Vagina (tissue), 2 donors: ENCODE results near the gene PAPSS2. TPM values are rescaled to one million over a fixed set of nuclear protein-coding genes. Genes with fewer than 3 reads are reported as not detected.

ENCODE experiments used
- DNase-seq, 2 donors: peaks; one replicate each; pipeline ENCODE4 v3.0.0-alpha.2; 2017; ENCODE audit errors: extremely low spot score in 2 of 2
- H3K27ac ChIP-seq: fragments of 200-600 bp; sonication (generic); one replicate; pipeline ENCODE4 v1.5.1; 2019
- H3K27me3 ChIP-seq: fragments of 200-600 bp; sonication (generic); one replicate; pipeline ENCODE4 v1.5.1; 2019
- H3K36me3 ChIP-seq, 2 donors: fragments of 200-600 bp; sonication (generic); one replicate each; pipeline ENCODE4 v1.5.1; 2017 to 2019
- H3K4me1 ChIP-seq: fragments of 200-600 bp; sonication (generic); one replicate; pipeline ENCODE4 v1.5.1; 2019
- H3K4me3 ChIP-seq, 2 donors: fragments of 200-600 bp; sonication (generic); 1 replicate in 1 of 2; 2 replicates in 1 of 2; pipeline ENCODE4 v1.5.1; 2016 to 2019
- H3K9me3 ChIP-seq: fragments of 200-600 bp; sonication (generic); one replicate; pipeline ENCODE4 v1.5.1; 2019
- POLR2A ChIP-seq, 2 donors: fragments of 450-650 bp; IDR thresholded peaks; one replicate each; pipeline ENCODE4 v1.6.1; 2017; ENCODE audit warnings: antibody characterized with exemption in 2 of 2, mild to moderate bottlenecking in 2 of 2, moderate library complexity in 2 of 2
- POLR2AphosphoS5 ChIP-seq, 2 donors: sonication (generic); formaldehyde crosslinking; IDR thresholded peaks; one replicate each; pipeline ENCODE4 v1.9.0; 2017; ENCODE audit warnings: antibody characterized with exemption in 2 of 2, mild to moderate bottlenecking in 2 of 2, low read depth in 1 of 2; ENCODE audit not compliant: insufficient read depth in 1 of 2
- intact Hi-C: fragments of 100-400 bp; cut with DNase I; formaldehyde crosslinking; loops from one replicate; pipeline ENCODE4 v1.15.1; 2023
- total RNA-seq: library from RNA; depleted of rRNA; stranded (reverse); fragments of >200 nt; gene quantifications from one replicate; pipeline ENCODE4 v1.2.3, GENCODE V29; 2016
- TF ChIP-seq, protein P1 (sequence below), 3 experiments: fragments of 450-650 bp in 2 of 3; fragments of 200-600 bp in 1 of 3; sonication (generic) in 1 of 3; IDR thresholded peaks; one replicate each; pipeline ENCODE4 v1.5.1; 2017 to 2019; ENCODE audit warnings: antibody characterized with exemption in 3 of 3, mild to moderate bottlenecking in 2 of 3, moderate library complexity in 2 of 3

PAPSS2 gene
- total RNA-seq, 1 donor from 2014 or later: 12.3 TPM

DNA sequence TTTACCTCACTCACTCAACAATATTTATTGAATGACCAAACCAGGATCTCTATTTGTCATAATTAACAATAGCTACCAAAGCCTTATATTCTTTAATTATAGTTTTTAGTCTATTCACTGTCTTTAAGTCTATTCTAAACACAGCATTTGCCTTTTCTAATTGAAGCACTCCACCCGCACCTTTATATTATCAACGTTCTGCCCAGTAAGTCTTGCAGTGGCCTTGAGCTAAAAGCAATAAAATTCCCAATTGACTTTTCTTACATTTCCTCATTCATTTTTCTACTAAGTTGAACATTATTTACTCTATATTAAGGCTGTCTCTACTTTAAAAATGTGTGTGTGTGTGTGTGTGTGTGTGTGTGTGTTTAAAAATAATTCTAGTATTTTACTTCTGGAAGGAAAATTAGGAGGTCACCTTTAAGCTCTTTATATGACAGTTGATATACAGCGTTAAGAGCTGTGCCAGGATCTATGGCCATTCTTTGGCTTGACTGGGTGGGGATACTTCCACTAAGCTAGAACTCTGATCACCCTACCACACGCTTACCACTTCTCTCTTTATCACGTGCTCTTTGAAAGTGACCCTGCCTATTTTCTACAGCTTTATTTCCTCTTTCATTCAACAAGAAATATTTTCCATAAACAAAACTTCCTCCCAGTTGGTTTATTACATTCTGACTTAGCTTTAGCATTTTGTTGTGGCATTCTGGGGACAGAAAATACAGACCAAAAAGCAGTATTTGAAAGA lies 8.8 kb downstream of the PAPSS2 start:
- no peaks in the 10 kb centered on the region for H3K36me3 ChIP-seq
- no peaks in the 10 kb centered on the region for H3K4me1 ChIP-seq
- no peaks in the 10 kb centered on the region for H3K27me3 ChIP-seq
- H3K4me3 ChIP-seq: no peak overlapping the region
- DNase-seq: no peak
- intact Hi-C loops: loop anchor here (10.0 kb wide), 1 partner anchor 66 kb away; no protein-coding TSS in a partner anchor
- TF ChIP-seq POLR2A (IDR thresholded peaks at IDR 0.05) (no peak), POLR2AphosphoS5 (IDR thresholded peaks at IDR 0.05; ENCODE audit: insufficient read depth in 1 of 2, low read depth in 1 of 2) (no peak)
- TF ChIP-seq, protein P1, sequence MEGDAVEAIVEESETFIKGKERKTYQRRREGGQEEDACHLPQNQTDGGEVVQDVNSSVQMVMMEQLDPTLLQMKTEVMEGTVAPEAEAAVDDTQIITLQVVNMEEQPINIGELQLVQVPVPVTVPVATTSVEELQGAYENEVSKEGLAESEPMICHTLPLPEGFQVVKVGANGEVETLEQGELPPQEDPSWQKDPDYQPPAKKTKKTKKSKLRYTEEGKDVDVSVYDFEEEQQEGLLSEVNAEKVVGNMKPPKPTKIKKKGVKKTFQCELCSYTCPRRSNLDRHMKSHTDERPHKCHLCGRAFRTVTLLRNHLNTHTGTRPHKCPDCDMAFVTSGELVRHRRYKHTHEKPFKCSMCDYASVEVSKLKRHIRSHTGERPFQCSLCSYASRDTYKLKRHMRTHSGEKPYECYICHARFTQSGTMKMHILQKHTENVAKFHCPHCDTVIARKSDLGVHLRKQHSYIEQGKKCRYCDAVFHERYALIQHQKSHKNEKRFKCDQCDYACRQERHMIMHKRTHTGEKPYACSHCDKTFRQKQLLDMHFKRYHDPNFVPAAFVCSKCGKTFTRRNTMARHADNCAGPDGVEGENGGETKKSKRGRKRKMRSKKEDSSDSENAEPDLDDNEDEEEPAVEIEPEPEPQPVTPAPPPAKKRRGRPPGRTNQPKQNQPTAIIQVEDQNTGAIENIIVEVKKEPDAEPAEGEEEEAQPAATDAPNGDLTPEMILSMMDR (IDR thresholded peaks at IDR 0.05): no peak
- H3K9me3 ChIP-seq: no peaks in the 10 kb centered on the region
- H3K27ac ChIP-seq: no peak overlapping the region

DNA sequence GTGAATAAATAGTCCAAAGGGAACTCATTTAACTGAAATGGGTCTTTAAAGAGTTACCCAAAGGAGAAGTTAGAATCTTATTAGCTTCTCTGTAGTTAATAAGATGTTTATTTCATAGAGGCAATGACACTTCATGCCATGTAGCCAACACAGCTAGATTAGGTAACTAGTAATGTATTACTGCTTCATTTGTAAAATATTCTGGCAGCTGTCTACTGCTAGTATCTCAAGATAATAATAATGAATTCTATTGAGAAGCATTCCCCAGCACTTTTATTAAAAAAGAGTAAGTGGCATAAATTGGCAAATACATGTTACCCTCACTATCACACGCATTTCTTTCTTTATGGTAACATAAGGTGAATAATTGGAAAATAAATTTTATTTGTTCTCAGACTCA lies 10.1 kb downstream of the PAPSS2 start:
- intact Hi-C loops: loop anchor here (10.0 kb wide), 1 partner anchor 65 kb away; no protein-coding TSS in a partner anchor
- H3K4me1 ChIP-seq: no peaks in the 10 kb centered on the region
- TF ChIP-seq POLR2A (IDR thresholded peaks at IDR 0.05) (no peak), POLR2AphosphoS5 (IDR thresholded peaks at IDR 0.05; ENCODE audit: insufficient read depth in 1 of 2, low read depth in 1 of 2) (no peak)
- TF ChIP-seq, protein P1 (IDR thresholded peaks at IDR 0.05): no peak

DNA sequence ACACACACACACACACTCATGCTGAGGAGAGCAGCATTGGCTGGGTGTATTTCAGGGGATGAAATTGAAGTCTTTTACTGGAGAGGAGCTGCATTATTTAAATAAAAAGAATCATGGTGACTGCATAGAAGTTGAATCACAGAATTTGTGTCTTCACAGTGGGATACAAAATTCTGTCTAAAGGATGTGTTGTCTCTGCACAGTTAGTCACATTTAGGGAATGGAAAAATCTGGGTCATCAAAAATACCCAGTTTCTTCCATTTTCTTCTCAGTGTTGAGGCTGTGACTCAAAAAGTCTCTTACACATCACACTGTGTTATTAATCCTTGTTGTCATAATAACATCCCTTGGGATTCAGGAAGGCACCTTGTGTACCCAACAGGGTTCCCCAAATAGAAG lies 10.9 kb downstream of the PAPSS2 start:
- no peak overlapping the region for H3K27ac ChIP-seq
- no peaks in the 10 kb centered on the region for H3K27me3 ChIP-seq
- H3K36me3 ChIP-seq: no peaks in the 10 kb centered on the region
- DNase-seq: no peak
- no peaks in the 10 kb centered on the region for H3K4me1 ChIP-seq
- H3K9me3 ChIP-seq: no peaks in the 10 kb centered on the region
- TF ChIP-seq, protein P1 (IDR thresholded peaks at IDR 0.05): no peak
- TF ChIP-seq POLR2A (IDR thresholded peaks at IDR 0.05) (no peak), POLR2AphosphoS5 (IDR thresholded peaks at IDR 0.05; ENCODE audit: insufficient read depth in 1 of 2, low read depth in 1 of 2) (no peak)
- H3K4me3 ChIP-seq: no peak overlapping the region
- intact Hi-C loops: no loop called here

More for the DNA sequence above, 10.1 kb downstream of the PAPSS2 start:
- no peaks in the 10 kb centered on the region for H3K9me3 ChIP-seq
- no peak for DNase-seq
- no peaks in the 10 kb centered on the region for H3K27me3 ChIP-seq
- H3K36me3 ChIP-seq: no peaks in the 10 kb centered on the region
- no peak overlapping the region for H3K4me3 ChIP-seq
- no peak overlapping the region for H3K27ac ChIP-seq

DNA sequence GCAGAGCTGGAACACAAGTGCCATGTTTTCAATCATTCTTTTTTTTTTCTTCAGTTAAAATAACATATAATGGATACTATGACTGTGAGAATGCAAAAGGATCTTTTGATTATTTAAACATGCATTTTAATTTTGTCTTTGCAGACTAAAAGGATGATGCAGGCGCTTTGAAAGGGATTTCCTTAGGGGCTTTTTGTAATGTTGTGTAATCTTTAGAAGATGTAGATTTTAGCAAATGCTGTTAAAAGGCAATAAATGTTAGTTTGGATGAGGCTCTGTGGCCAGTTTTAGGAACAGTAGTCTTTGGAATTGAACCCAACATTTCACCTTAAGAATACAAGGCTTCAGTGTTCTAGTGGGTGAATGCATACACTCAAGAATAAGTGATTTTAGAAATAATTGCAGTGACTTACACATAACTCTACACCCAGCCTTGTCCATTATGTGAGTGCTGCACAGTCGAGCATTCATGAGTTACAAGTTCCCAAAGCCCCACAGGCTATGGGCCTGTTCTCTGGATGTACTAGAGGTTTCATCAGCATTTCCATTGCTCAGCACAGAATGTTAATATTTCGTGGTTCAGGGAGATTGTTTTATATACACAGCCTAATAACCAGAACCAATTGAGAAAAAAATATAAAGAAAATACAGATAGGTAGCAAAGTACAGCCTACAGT lies 11.6 kb downstream of the PAPSS2 start:
- Histone ChIP-seq H3K36me3 (no peaks in the 10 kb centered on the region), H3K4me1 (no peaks in the 10 kb centered on the region), H3K27me3 (no peaks in the 10 kb centered on the region), H3K4me3 (no peak overlapping the region), H3K27ac (no peak overlapping the region), H3K9me3 (no peaks in the 10 kb centered on the region)
- TF ChIP-seq POLR2AphosphoS5 (IDR thresholded peaks at IDR 0.05; ENCODE audit: insufficient read depth in 1 of 2, low read depth in 1 of 2) (no peak), POLR2A (IDR thresholded peaks at IDR 0.05) (no peak)
- TF ChIP-seq, protein P1 (IDR thresholded peaks at IDR 0.05): no peak
- no peak for DNase-seq
- intact Hi-C loops: no loop called here

DNA sequence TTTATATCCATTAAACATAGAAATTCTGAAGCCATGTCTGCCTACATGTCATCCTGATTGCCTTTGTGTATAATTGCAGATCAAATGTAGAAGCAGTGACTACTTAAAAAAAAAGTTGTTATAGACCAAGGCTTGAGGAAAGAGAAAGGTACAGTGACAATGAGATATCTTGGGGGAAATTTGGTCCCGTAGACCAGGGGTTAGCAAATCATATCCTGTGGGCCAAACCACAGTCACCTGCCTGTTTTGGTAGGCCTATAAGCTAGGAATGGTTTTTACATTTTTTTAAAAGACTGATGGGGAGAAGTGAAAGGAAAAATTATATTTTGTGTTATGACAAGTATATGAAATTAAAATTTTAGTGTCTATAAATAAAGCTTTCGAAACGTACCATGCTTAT lies 12.9 kb downstream of the PAPSS2 start:
- intact Hi-C loops: no loop called here

More for the DNA sequence above, 12.9 kb downstream of the PAPSS2 start:
- no peaks in the 10 kb centered on the region for H3K36me3 ChIP-seq
- no peaks in the 10 kb centered on the region for H3K4me1 ChIP-seq
- H3K9me3 ChIP-seq: no peaks in the 10 kb centered on the region
- no peak overlapping the region for H3K4me3 ChIP-seq
- TF ChIP-seq, protein P1 (IDR thresholded peaks at IDR 0.05): no peak
- no peak for TF ChIP-seq POLR2A (IDR thresholded peaks at IDR 0.05)
- no peak for TF ChIP-seq POLR2AphosphoS5 (IDR thresholded peaks at IDR 0.05; ENCODE audit: insufficient read depth in 1 of 2, low read depth in 1 of 2)
- no peak overlapping the region for H3K27ac ChIP-seq
- no peak for DNase-seq
- no peaks in the 10 kb centered on the region for H3K27me3 ChIP-seq
